RWPE1 (cell line): ENCODE results near the gene TDRD3.

ENCODE experiments used
- CTCF ChIA-PET: fragments of 350-600 bp; sonication (Branson Sonifier 250); formaldehyde crosslinking; extraction: SDS; loops from one replicate; lab custom pipeline; 2021; lab: Yijun Ruan, JAX
- POLR2A ChIA-PET: fragments of 400-600 bp; formaldehyde crosslinking; extraction: SDS; loops from one replicate; lab custom pipeline; 2020; ENCODE audit warnings: antibody characterized with exemption; ENCODE audit not compliant: low non-redundant PET; lab: Yijun Ruan, JAX
- DNase-seq: peaks from one replicate; pipeline ENCODE4 v3.0.0; 2012; ENCODE audit warnings: low spot score
- H3K27ac ChIP-seq: fragments of 450-650 bp; 2 replicates; pipeline ENCODE4 v1.5.1; 2017
- CTCF ChIP-seq: fragments of 450-650 bp; conservative IDR thresholded peaks from 2 replicates; pipeline ENCODE4 v1.5.1; 2017; ENCODE audit warnings: low read depth, mild to moderate bottlenecking

The TDRD3 gene

GRCh38 chr13:60611523-60611922 lies 214.5 kb downstream of the TDRD3 start:
- POLR2A ChIA-PET: no interaction called here

GRCh38 chr13:60612593-60612992 lies 215.6 kb downstream of the TDRD3 start:
- no peak overlapping the region for H3K27ac ChIP-seq
- no peak for DNase-seq
- POLR2A ChIA-PET: no interaction called here
- TF ChIP-seq CTCF: no peak
- CTCF ChIA-PET: no interaction called here

More at GRCh38 chr13:60611523-60611922, 214.5 kb downstream of the TDRD3 start:
- DNase-seq: no peak
- TF ChIP-seq CTCF: no peak
- H3K27ac ChIP-seq: no peak overlapping the region
- CTCF ChIA-PET: no interaction called here

GRCh38 chr13:60613080-60613479 lies 216.1 kb downstream of the TDRD3 start:
- no peak for DNase-seq
- ChIA-PET CTCF (interaction anchor here (0.6 kb wide), 1 partner anchor 324 kb away, joined by 3 read pairs; no protein-coding TSS in a partner anchor), POLR2A (no interaction called here)

GRCh38 chr13:60617991-60618733 lies 221.1 kb downstream of the TDRD3 start:
- ChIA-PET CTCF (interaction anchor here (0.6 kb wide), 1 partner anchor 56 kb away, joined by 3 read pairs; no protein-coding TSS in a partner anchor), POLR2A (no interaction called here)
- DNase-seq: peak; percentile 2
- H3K27ac ChIP-seq: no peak overlapping the region
- no peak for TF ChIP-seq CTCF

More at GRCh38 chr13:60613080-60613479, 216.1 kb downstream of the TDRD3 start:
- TF ChIP-seq CTCF: no peak
- no peak overlapping the region for H3K27ac ChIP-seq

GRCh38 chr13:60619461-60619860 lies 222.4 kb downstream of the TDRD3 start:
- ChIA-PET CTCF (no interaction called here), POLR2A (no interaction called here)
- TF ChIP-seq CTCF: no peak
- no peak overlapping the region for H3K27ac ChIP-seq
- no peak for DNase-seq

- no peak for DNase-seq
- TF ChIP-seq CTCF: no peak
- CTCF ChIA-PET: no interaction called here
- POLR2A ChIA-PET: no interaction called here
- H3K27ac ChIP-seq: no peak overlapping the region
Observed at GRCh38 chr13:60620611-60621395, 223.8 kb downstream of the TDRD3 start.
